ENCODE data around the gene EPN1.

GRCh38 chr19:55635856-55636440 lies 39.1 kb upstream of the EPN1 start:
- TF ChIP-seq CTCF (IDR thresholded peaks at IDR 0.05) = no peak
- no peak for TF ChIP-seq EP300 (IDR thresholded peaks at IDR 0.05; ENCODE audit: low read depth)
- TF ChIP-seq POLR2AphosphoS5 (IDR thresholded peaks at IDR 0.05) = no peak
- TF ChIP-seq POLR2A (IDR thresholded peaks at IDR 0.05) = no peak

Measured in transverse colon (tissue), 4 donors.